Renal cortex interstitium (tissue), 11 donors: ENCODE data around the gene SHROOM3. TPM values are rescaled to one million over a fixed set of nuclear protein-coding genes. Genes with fewer than 3 reads are reported as not detected.

Experiments used
- DNase-seq, 11 donors: peaks; one replicate each; pipeline ENCODE4 v3.0.0-alpha.2; 2013; ENCODE audit warnings: low read depth in 9 of 11, low spot score in 4 of 11; ENCODE audit errors: extremely low read depth in 1 of 11
- polyA plus RNA-seq, 3 donors: library from polyadenylated mRNA; unstranded; fragments of 120-200 nt; gene quantifications; one replicate each; pipeline ENCODE4 v1.2.1, GENCODE V29; 2013; ENCODE audit not compliant: insufficient read length in 3 of 3

SHROOM3 gene
- polyA plus RNA-seq, 3 donors = 33.4 to 42.4 (median 38.0) TPM

- DNase-seq = no peak
These were observed 144.8 kb downstream of the SHROOM3 start for GRCh38 chr4:76579596-76580375.

DNA sequence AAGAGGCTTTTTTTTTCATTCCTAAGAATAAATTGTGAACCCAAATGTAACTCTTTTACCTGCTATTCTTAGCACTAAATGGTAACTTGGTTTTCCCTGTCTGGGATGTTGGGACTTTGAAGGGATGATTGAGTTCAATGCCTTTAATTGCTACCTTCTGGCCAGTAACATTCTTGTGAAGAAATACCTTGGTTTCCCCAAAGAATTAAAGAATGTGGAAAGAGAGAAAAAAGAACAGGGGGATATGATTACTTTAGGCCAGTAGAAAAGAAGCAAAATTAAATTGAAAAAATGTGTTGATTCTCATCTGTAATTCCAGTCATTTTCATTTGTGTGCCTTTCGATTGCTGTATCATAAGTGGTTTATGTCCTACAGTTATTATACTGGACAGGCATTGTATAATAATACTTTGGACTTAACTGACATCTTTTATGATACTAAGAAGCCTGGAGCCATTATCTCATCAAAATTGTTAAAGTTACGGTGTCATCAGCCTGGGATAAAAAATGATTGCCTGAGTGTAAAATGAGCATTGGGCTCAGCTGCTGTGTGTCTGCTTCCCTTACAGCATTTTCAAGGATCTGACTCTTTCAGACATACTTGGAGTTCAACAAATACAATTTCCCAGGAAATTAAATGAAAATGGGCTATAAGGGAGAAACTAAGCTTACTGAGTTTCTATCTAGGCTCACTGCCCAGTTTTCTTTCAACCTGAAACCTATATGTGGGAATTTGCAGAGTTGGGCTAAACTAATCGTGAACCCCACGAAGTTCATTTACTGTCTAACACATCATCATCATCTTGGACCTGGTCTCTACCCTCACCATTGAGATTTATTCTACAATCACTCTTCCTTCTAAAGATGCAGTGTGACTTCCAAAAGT, 146.3 kb downstream of the SHROOM3 start:
- DNase-seq = no peak

- peak in 1 of 11 donors; percentile 70 for DNase-seq
These were observed 147.2 kb downstream of the SHROOM3 start for GRCh38 chr4:76582074-76582816.

DNA sequence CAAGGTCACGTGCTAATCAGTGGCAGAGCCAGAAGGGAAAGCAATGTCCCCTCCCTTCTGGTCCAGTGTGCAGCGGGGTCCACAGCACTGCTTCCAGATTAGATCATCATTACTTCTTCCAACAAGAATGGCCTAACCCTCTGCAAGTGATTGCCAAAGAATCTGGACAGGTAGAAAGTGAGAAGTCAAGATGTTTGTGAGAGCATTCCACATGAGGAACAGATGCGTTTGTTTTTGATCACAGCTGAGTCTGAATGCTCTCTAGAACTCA, 147.7 kb downstream of the SHROOM3 start:
- DNase-seq = no peak

DNA sequence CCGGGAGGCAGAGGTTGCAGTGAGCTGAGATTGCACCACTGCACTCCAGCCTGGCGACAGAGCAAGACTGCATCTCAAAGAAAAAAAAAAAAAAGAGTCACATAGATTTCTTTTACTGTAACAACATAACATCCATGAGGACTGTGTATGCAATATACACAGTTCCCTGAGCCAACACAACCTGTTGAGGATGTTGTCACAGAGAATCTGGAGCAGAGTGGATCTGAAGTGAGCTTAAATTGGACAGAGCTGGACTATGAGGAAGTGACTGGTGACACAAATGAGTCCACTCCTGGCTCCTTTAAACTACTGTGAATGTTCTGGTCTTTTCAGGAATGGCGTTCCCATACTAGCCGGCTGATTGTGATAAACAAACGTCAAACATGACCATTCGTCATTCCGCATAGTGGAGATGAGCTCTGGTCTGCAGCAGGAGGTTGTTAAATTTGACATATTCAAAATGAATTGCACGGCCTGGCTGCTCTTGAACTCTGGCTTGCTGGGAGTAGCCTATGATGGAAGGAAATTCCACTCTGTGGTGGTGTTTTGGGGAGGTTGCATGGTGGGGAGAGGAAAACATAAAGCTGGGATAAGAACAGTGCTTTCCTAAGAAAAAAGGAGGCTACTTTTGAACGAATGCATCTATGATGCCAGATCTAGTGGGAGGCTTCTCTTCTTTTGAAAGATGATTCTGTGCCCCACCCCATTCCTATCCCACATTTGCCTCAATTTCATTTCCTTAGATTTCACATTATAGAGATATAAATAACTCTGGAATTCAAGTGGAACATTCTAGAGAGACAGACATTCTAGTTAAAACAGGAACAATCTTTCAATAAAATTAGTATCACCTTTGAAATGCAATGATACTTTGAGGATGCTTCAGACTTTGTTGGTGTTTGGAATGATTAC, 149.5 kb downstream of the SHROOM3 start:
- DNase-seq = no peak

- no peak for DNase-seq
These were observed 150.2 kb downstream of the SHROOM3 start for GRCh38 chr4:76585272-76585671.

- peak in 6 of 11 donors; percentile 62 to 85 (median 79) for DNase-seq
These were observed 150.9 kb downstream of the SHROOM3 start for GRCh38 chr4:76585897-76586360.

- DNase-seq = no peak
These were observed 153.2 kb downstream of the SHROOM3 start for GRCh38 chr4:76588274-76588673.

GRCh38 chr4:76589402-76589801, 154.4 kb downstream of the SHROOM3 start:
- DNase-seq = no peak

- peak in 5 of 11 donors; percentile 66 to 92 (median 87) for DNase-seq
These were observed 155.1 kb downstream of the SHROOM3 start for GRCh38 chr4:76589872-76590797.

DNA sequence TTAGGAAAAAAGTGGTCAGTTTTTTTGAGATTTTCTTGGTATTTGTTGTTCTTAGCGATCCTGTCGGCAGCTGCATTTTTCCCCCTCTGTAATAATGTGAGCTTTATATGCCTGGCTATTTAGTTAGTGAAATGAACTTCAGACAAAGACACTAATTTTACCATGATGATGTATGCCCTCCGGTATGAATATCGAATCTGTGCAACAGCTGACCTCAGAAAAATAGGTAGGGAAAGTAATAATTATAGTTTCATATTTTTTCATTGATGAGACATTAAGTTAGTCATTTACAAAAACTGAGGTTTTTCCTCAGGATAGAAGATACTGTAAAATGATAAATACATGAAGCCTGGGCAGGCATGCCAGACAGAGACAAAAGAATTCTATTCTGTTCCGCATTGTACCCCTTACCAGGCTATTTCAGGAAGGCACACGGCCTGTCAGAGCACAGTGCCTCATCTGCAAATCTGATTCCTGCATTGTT, 155.8 kb downstream of the SHROOM3 start:
- no peak for DNase-seq

GRCh38 chr4:76591992-76592391, 157.0 kb downstream of the SHROOM3 start:
- DNase-seq = no peak

- DNase-seq = no peak
These were observed 157.4 kb downstream of the SHROOM3 start for GRCh38 chr4:76592460-76592859.

DNA sequence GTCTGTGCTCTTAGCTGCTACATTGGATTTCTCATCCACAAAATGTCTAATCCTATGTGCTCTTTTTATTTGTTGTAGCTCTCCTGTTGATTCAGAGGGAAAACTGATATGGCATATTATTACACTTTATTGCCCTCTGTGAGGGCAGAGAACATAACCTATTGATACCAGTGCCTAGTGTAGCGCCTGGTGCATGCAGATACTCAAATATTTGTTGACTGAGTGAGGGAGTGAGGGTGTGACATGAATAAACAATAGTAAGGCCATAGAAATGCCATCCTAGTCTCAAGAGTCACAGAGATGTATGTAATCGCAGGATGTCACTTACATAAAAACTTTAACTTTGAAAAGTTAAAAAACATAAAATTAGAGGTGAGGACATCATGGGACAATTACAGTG, 159.1 kb downstream of the SHROOM3 start:
- no peak for DNase-seq

DNA sequence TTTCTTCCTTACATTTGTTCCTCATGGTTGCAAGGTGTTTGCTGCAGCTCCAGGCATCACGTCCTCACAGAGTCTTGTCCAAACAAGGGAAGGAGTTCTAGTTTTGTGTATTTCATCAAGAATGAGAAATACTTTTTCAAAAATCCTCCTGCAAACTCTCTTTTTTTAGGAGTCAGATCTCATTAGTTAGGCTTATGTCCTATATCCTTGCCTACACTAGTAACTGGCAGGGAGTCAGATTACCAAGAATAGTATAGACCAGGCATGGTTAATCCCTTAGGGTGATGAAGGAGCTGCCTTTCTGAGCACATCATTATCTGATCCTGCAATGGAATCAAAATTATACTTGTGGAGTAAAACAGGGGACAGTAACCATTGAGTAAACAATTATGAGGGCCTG, 160.4 kb downstream of the SHROOM3 start:
- DNase-seq = no peak

DNA sequence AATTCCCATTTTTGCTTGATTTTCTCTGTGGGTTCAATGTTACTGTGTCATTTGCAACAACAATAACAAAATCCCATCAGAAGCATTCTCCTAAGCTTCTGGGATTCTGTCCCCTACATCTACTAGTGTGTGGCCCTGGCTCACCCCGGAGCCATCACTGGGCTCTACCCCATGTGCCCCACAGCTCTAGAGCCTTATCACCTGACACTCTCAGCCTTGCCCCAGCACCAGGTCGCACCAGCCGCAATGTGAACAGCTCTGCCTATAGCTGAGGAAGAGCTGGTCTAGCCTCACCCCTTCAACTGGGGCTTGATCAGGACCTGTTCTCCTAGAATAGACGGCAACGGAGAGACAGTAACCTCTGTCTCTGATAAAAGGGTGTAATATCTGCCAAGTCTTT, 161.7 kb downstream of the SHROOM3 start:
- no peak for DNase-seq

DNA sequence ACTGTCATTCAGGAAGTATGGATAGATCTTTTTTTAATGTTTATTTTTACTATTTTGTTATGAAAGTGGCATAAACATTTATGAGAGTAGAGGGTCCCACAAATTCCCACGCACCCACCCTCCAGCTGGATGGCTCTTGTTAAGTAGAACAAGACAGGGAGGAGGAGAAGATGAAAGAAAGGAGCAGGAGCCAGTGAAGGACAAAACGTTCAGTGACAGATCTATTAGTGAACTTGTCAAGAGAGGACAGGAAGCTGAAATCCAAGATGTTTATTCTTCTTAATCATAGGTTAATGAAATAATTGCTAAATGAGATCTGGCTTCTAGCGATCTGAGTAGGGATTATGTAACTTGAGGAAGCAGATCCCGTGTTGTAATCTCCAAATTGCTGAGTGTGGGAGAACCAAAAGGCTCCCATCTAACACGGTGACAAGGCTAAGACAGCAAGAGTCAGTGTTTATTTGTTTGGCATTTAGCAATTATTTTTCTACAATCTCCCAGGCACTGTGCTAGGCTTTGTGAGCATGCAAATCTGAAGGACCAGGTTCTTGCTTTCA, 162.5 kb downstream of the SHROOM3 start:
- no peak for DNase-seq
